ENCODE results near the gene COMMD2. TPM values are rescaled to one million over a fixed set of nuclear protein-coding genes. Genes with fewer than 3 reads are reported as not detected.

The COMMD2 gene
- polyA plus RNA-seq, 1 of the 3 experiments (the other 2 are of a cell fraction), result 20.9 TPM

DNA sequence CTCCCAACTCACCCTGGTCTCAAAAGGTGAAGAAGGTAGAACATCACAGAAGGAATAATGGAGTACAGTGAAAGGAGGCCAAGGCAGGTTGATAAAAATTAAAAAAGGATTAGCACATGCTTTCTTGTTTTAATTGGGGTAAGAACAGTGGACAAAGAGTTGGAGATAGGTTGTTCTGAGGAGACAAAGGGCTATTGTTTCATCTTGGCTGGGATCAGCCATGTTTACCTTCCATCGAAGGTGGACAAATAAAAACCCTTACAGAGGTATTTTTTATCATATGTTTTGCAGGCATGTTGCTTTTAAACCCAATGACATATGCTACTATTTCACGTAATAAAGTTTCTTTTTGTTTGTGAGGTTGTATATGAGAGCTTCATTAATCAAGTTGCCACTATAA lies 12.9 kb downstream of the COMMD2 start:
- no peak for DNase-seq
- Histone ChIP-seq H3K9me3 (no peaks in the 10 kb centered on the region), H4K20me1 (ENCODE audit: insufficient read depth) (no peaks in the 10 kb centered on the region), H3K9ac (no peak overlapping the region), H3K79me2 (ENCODE audit: insufficient read depth) (no peaks in the 10 kb centered on the region), H3K9me2 (no peaks in the 10 kb centered on the region), H3K27me3 (ENCODE audit: insufficient read depth) (no peaks in the 10 kb centered on the region), H3K4me1 (ENCODE audit: control insufficient read depth in 1 of 2, insufficient read depth in 2 of 2, low read depth in 1 of 2, low read length in 1 of 2) (no peaks in the 10 kb centered on the region; a peak in 1 of 4 replicates), H3K4me3 (ENCODE audit: low read depth in 2 of 2, low read length in 1 of 2) (no peak overlapping the region), H3K36me3 (replicated peaks in 1 of 2; ENCODE audit: control insufficient read depth in 1 of 2, insufficient read depth in 2 of 2, low read length in 1 of 2) (peaks cover 51 to 53% of the 10 kb centered on the region in 2 experiments), H3K27ac (ENCODE audit: low read depth in 2 of 2, low read length in 1 of 2) (no peak overlapping the region), H3K4me2 (no peak overlapping the region), H3F3A (replicated peaks; ENCODE audit: insufficient read depth) (peaks cover 17% of the 10 kb centered on the region), H2AFZ (ENCODE audit: low read depth) (no peak overlapping the region)
- CTCF ChIA-PET, result interaction anchor here (2.8 kb wide), 1 partner anchor 22 kb away, joined by 9 read pairs; no protein-coding TSS in a partner anchor
- POLR2A ChIA-PET, result no interaction called here
- 100% methylated on average over 2 of the region's 2 CpGs for WGBS (ENCODE audit: low lambda C conversion rate)
- no peak for TF ChIP-seq TCF12 (IDR thresholded peaks at IDR 0.05)
- no peak for TF ChIP-seq SMC3 (IDR thresholded peaks at IDR 0.05; ENCODE audit: low read depth, low read length)
- no peak for TF ChIP-seq EP300 (IDR thresholded peaks at IDR 0.05; ENCODE audit: borderline replicate concordance in 1 of 2, low read depth in 1 of 2, low read length in 1 of 2)
- TF ChIP-seq MEF2A (IDR thresholded peaks at IDR 0.05; ENCODE audit: borderline replicate concordance, low read depth), result no peak
- no peak for TF ChIP-seq PBX3 (IDR thresholded peaks at IDR 0.05)
- TF ChIP-seq EZH2phosphoT487 (IDR thresholded peaks at IDR 0.05; ENCODE audit: borderline replicate concordance, low read depth), result no peak
- TF ChIP-seq TAF1 (IDR thresholded peaks at IDR 0.05; ENCODE audit: borderline replicate concordance, low read depth, low read length), result no peak

DNA sequence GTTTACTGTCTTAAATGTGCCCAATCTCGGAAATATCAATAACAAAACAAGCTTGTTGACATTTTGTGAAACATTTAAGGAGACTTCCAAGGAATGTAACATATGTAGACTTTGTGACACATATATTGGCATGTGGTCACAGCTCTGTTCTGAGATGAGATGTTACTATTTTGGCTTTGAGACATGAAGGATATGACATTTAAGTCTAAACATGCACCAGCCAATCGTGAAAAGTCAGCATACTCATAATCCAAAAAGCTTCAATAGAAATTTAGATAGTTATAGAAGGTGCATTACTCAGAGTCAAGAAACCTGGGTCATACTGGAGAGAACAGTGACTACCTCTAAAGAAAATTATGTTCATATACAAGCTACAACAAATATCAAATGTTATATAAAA lies 13.4 kb downstream of the COMMD2 start:
- Histone ChIP-seq H3K4me2 (no peak overlapping the region), H3F3A (replicated peaks; ENCODE audit: insufficient read depth) (peaks cover 17% of the 10 kb centered on the region), H3K27ac (ENCODE audit: low read depth in 2 of 2, low read length in 1 of 2) (no peak overlapping the region), H4K20me1 (ENCODE audit: insufficient read depth) (no peaks in the 10 kb centered on the region), H3K9me3 (no peaks in the 10 kb centered on the region), H3K79me2 (ENCODE audit: insufficient read depth) (no peaks in the 10 kb centered on the region), H3K27me3 (ENCODE audit: insufficient read depth) (no peaks in the 10 kb centered on the region), H3K9ac (no peak overlapping the region), H3K36me3 (replicated peaks in 1 of 2; ENCODE audit: control insufficient read depth in 1 of 2, insufficient read depth in 2 of 2, low read length in 1 of 2) (peaks cover 46 to 48% of the 10 kb centered on the region in 2 experiments), H3K9me2 (no peaks in the 10 kb centered on the region), H3K4me1 (ENCODE audit: control insufficient read depth in 1 of 2, insufficient read depth in 2 of 2, low read depth in 1 of 2, low read length in 1 of 2) (no peaks in the 10 kb centered on the region; a peak in 1 of 4 replicates), H3K4me3 (ENCODE audit: low read depth in 2 of 2, low read length in 1 of 2) (no peak overlapping the region), H2AFZ (ENCODE audit: low read depth) (no peak overlapping the region)
- no peak for DNase-seq
- TF ChIP-seq MEF2A (IDR thresholded peaks at IDR 0.05; ENCODE audit: borderline replicate concordance, low read depth) (no peak), NFIC (IDR thresholded peaks at IDR 0.05; ENCODE audit: borderline replicate concordance) (no peak), EP300 (IDR thresholded peaks at IDR 0.05; ENCODE audit: borderline replicate concordance in 1 of 2, low read depth in 1 of 2, low read length in 1 of 2) (no peak), TEAD4 (IDR thresholded peaks at IDR 0.05; ENCODE audit: borderline replicate concordance, insufficient read depth) (no peak), EZH2phosphoT487 (IDR thresholded peaks at IDR 0.05; ENCODE audit: borderline replicate concordance, low read depth) (no peak), MXI1 (IDR thresholded peaks at IDR 0.05; ENCODE audit: low read depth, low read length) (no peak), GATA2 (CRISPR knock-in tag; IDR thresholded peaks at IDR 0.05) (no peak), FOXJ3 (CRISPR knock-in tag; IDR thresholded peaks at IDR 0.05) (no peak), RFX5 (IDR thresholded peaks at IDR 0.05; ENCODE audit: low read length) (no peak), RCOR1 (IDR thresholded peaks at IDR 0.05; ENCODE audit: low read length) (no peak), CHD2 (IDR thresholded peaks at IDR 0.05; ENCODE audit: low read length, partially characterized antibody) (no peak)
- TF ChIP-seq, protein P1, sequence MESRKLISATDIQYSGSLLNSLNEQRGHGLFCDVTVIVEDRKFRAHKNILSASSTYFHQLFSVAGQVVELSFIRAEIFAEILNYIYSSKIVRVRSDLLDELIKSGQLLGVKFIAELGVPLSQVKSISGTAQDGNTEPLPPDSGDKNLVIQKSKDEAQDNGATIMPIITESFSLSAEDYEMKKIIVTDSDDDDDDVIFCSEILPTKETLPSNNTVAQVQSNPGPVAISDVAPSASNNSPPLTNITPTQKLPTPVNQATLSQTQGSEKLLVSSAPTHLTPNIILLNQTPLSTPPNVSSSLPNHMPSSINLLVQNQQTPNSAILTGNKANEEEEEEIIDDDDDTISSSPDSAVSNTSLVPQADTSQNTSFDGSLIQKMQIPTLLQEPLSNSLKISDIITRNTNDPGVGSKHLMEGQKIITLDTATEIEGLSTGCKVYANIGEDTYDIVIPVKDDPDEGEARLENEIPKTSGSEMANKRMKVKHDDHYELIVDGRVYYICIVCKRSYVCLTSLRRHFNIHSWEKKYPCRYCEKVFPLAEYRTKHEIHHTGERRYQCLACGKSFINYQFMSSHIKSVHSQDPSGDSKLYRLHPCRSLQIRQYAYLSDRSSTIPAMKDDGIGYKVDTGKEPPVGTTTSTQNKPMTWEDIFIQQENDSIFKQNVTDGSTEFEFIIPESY (IDR thresholded peaks at IDR 0.05; ENCODE audit: borderline replicate concordance, low read depth), result no peak
- TF ChIP-seq, protein P2, sequence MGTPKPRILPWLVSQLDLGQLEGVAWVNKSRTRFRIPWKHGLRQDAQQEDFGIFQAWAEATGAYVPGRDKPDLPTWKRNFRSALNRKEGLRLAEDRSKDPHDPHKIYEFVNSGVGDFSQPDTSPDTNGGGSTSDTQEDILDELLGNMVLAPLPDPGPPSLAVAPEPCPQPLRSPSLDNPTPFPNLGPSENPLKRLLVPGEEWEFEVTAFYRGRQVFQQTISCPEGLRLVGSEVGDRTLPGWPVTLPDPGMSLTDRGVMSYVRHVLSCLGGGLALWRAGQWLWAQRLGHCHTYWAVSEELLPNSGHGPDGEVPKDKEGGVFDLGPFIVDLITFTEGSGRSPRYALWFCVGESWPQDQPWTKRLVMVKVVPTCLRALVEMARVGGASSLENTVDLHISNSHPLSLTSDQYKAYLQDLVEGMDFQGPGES (IDR thresholded peaks at IDR 0.05; ENCODE audit: low read depth, low read length), result no peak
- TF ChIP-seq, protein P3, sequence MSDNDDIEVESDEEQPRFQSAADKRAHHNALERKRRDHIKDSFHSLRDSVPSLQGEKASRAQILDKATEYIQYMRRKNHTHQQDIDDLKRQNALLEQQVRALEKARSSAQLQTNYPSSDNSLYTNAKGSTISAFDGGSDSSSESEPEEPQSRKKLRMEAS (IDR thresholded peaks at IDR 0.05; ENCODE audit: low read depth), result no peak
- 89% methylated on average over 2 of the region's 2 CpGs for WGBS (ENCODE audit: low lambda C conversion rate)
- ChIA-PET CTCF (interaction anchor here (2.8 kb wide), 1 partner anchor 22 kb away, joined by 9 read pairs; no protein-coding TSS in a partner anchor), POLR2A (no interaction called here)

Data from SK-N-SH (cell line).